Measurements from ENCODE around the gene VNN1. TPM values are rescaled to one million over a fixed set of nuclear protein-coding genes. Genes with fewer than 3 reads are reported as not detected.

VNN1 gene
- total and polyA plus RNA-seq, 4 donors: 2.2 to 64.9 (median 3.3) TPM

GRCh38 chr6:132750455-132751248 lies 36.8 kb upstream of the VNN1 start:
- ATAC-seq (ENCODE audit: insufficient read depth, low FRiP score): no peak
- Histone ChIP-seq H3K4me3 (no peak overlapping the region), H3K27ac (ENCODE audit: low read depth in 1 of 2, low read length in 1 of 2) (no peak overlapping the region), H3K36me3 (ENCODE audit: control insufficient read depth in 4 of 4, insufficient read depth in 4 of 4, low read length in 4 of 4) (no peaks in the 10 kb centered on the region), H3K9me3 (ENCODE audit: control insufficient read depth in 4 of 4, insufficient read depth in 3 of 4, low read length in 3 of 4) (no peaks in the 10 kb centered on the region), H3K27me3 (ENCODE audit: control insufficient read depth in 3 of 3, insufficient read depth in 3 of 3, low read length in 2 of 3) (no peaks in the 10 kb centered on the region), H3K9ac (ENCODE audit: insufficient read depth in 1 of 2, low read length in 2 of 2) (no peak overlapping the region), H3K4me1 (ENCODE audit: control insufficient read depth in 5 of 5, insufficient read depth in 5 of 5, low read length in 5 of 5) (no peaks in the 10 kb centered on the region)
- 71 to 86% methylated on average over 8 of the region's 8 CpGs for WGBS, 2 donors
- TF ChIP-seq, protein P1, sequence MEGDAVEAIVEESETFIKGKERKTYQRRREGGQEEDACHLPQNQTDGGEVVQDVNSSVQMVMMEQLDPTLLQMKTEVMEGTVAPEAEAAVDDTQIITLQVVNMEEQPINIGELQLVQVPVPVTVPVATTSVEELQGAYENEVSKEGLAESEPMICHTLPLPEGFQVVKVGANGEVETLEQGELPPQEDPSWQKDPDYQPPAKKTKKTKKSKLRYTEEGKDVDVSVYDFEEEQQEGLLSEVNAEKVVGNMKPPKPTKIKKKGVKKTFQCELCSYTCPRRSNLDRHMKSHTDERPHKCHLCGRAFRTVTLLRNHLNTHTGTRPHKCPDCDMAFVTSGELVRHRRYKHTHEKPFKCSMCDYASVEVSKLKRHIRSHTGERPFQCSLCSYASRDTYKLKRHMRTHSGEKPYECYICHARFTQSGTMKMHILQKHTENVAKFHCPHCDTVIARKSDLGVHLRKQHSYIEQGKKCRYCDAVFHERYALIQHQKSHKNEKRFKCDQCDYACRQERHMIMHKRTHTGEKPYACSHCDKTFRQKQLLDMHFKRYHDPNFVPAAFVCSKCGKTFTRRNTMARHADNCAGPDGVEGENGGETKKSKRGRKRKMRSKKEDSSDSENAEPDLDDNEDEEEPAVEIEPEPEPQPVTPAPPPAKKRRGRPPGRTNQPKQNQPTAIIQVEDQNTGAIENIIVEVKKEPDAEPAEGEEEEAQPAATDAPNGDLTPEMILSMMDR (IDR thresholded peaks at IDR 0.05; ENCODE audit: control extremely low read depth, extremely low read depth): no peak
- DNase-seq: no peak

- no peak for DNase-seq
- 35 to 40% methylated on average over 4 of the region's 4 CpGs for WGBS, 2 donors
- Histone ChIP-seq H3K4me1 (ENCODE audit: control insufficient read depth in 5 of 5, insufficient read depth in 5 of 5, low read length in 5 of 5) (no peaks in the 10 kb centered on the region), H3K9ac (ENCODE audit: insufficient read depth in 1 of 2, low read length in 2 of 2) (no peak overlapping the region), H3K27ac (ENCODE audit: low read depth in 1 of 2, low read length in 1 of 2) (peak overlapping the region in 1 of 2 donors; percentile 80), H3K27me3 (ENCODE audit: control insufficient read depth in 3 of 3, insufficient read depth in 3 of 3, low read length in 2 of 3) (no peaks in the 10 kb centered on the region), H3K36me3 (ENCODE audit: control insufficient read depth in 4 of 4, insufficient read depth in 4 of 4, low read length in 4 of 4) (no peaks in the 10 kb centered on the region), H3K9me3 (ENCODE audit: control insufficient read depth in 4 of 4, insufficient read depth in 3 of 4, low read length in 3 of 4) (no peaks in the 10 kb centered on the region), H3K4me3 (no peak overlapping the region)
- ATAC-seq (ENCODE audit: insufficient read depth, low FRiP score): no peak
- TF ChIP-seq, protein P1 (IDR thresholded peaks at IDR 0.05; ENCODE audit: control extremely low read depth, extremely low read depth): no peak
Measured at GRCh38 chr6:132749111-132749510, 35.3 kb upstream of the VNN1 start.

DNA sequence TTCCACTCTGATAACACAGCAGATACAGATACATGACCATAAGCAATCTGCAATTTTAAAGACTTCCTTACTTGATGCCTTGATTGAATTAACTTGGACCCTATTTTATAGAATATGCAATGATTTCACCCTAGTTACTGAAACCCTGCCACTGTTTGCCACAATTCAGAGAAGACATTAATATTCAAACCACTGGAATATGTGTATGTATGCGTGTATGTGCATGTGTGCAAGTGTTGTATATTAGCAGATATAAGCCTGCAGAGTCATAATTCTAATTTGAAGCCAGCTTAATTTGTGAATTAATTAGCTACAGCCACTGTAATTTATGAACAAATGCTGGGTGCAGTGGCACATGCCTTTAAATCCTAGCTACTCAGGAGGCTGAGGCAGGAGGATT lies 34.6 kb upstream of the VNN1 start:
- no peak for ATAC-seq (ENCODE audit: insufficient read depth, low FRiP score)
- WGBS, 2 donors: 98 to 100% methylated on average over 1 of the region's 1 CpG
- H3K27ac ChIP-seq (ENCODE audit: low read depth in 1 of 2, low read length in 1 of 2): no peak overlapping the region

More for the DNA sequence above, 34.6 kb upstream of the VNN1 start:
- no peaks in the 10 kb centered on the region for H3K9me3 ChIP-seq (ENCODE audit: control insufficient read depth in 4 of 4, insufficient read depth in 3 of 4, low read length in 3 of 4)
- H3K36me3 ChIP-seq (ENCODE audit: control insufficient read depth in 4 of 4, insufficient read depth in 4 of 4, low read length in 4 of 4): no peaks in the 10 kb centered on the region
- no peak overlapping the region for H3K9ac ChIP-seq (ENCODE audit: insufficient read depth in 1 of 2, low read length in 2 of 2)
- TF ChIP-seq, protein P1 (IDR thresholded peaks at IDR 0.05; ENCODE audit: control extremely low read depth, extremely low read depth): no peak
- H3K27me3 ChIP-seq (ENCODE audit: control insufficient read depth in 3 of 3, insufficient read depth in 3 of 3, low read length in 2 of 3): no peaks in the 10 kb centered on the region
- no peak for DNase-seq
- no peaks in the 10 kb centered on the region for H3K4me1 ChIP-seq (ENCODE audit: control insufficient read depth in 5 of 5, insufficient read depth in 5 of 5, low read length in 5 of 5)
- H3K4me3 ChIP-seq: no peak overlapping the region

Data from lung (tissue), 12 donors.